Mesenchymal stem cell (in vitro differentiated cells and primary cell): ENCODE results near the gene MTX1.
"Not testable (repeated sequence)": the region's sequence is repeated elsewhere in the genome, so short reads cannot be mapped to it uniquely, and the experiment has no call there.

ENCODE experiments used
- DNase-seq: peaks from one replicate; pipeline ENCODE4 v3.0.0-alpha.2; 2013
- H2AFZ ChIP-seq: one replicate; pipeline ENCODE4 v1.6.1; 2013; ENCODE audit warnings: low read depth, mild to moderate bottlenecking, control low read depth, inconsistent platforms, low read length, moderate library complexity
- H2AK5ac ChIP-seq: 2 replicates; pipeline ENCODE4 v1.6.1; 2013; ENCODE audit warnings: low read length, moderate library complexity, mild to moderate bottlenecking, inconsistent platforms; ENCODE audit not compliant: severe bottlenecking
- H2BK120ac ChIP-seq: one replicate; pipeline ENCODE4 v1.6.1; 2013; ENCODE audit warnings: low read depth, mild to moderate bottlenecking, inconsistent platforms, low read length, moderate library complexity
- H2BK12ac ChIP-seq, 2 experiments: one replicate each; pipeline ENCODE4 v1.6.1; 2013; ENCODE audit warnings: inconsistent platforms in 2 of 2, low read length in 2 of 2, mild to moderate bottlenecking in 2 of 2, moderate library complexity in 2 of 2, control low read depth in 1 of 2
- H2BK15ac ChIP-seq: one replicate; pipeline ENCODE4 v1.6.1; 2013; ENCODE audit warnings: mild to moderate bottlenecking, low read depth, inconsistent platforms; ENCODE audit not compliant: poor library complexity, severe bottlenecking
- H2BK5ac ChIP-seq: 2 replicates; pipeline ENCODE4 v1.6.1; 2013; ENCODE audit warnings: low read depth, mild to moderate bottlenecking, low read length, control low read depth, inconsistent platforms; ENCODE audit not compliant: poor library complexity, severe bottlenecking
- H3K14ac ChIP-seq, 2 experiments: one replicate each; pipeline ENCODE4 v1.6.1; 2013; ENCODE audit warnings: inconsistent platforms in 2 of 2, low read length in 2 of 2, control low read depth in 1 of 2, mild to moderate bottlenecking in 1 of 2, moderate library complexity in 1 of 2
- H3K18ac ChIP-seq, 2 experiments: one replicate each; pipeline ENCODE4 v1.6.1; 2013; ENCODE audit warnings: inconsistent platforms in 2 of 2, low read length in 2 of 2, control low read depth in 1 of 2, low read depth in 1 of 2, mild to moderate bottlenecking in 1 of 2
- H3K23ac ChIP-seq, 2 experiments: one replicate each; pipeline ENCODE4 v1.6.1; 2013; ENCODE audit warnings: inconsistent platforms in 2 of 2, low read length in 2 of 2, mild to moderate bottlenecking in 2 of 2, moderate library complexity in 2 of 2, control low read depth in 1 of 2
- H3K27ac ChIP-seq: 2 replicates; pipeline ENCODE4 v1.5.1; 2013; ENCODE audit warnings: mild to moderate bottlenecking, moderate library complexity, low read length, control low read depth, inconsistent platforms; ENCODE audit not compliant: poor library complexity, severe bottlenecking
- H3K27me3 ChIP-seq, 2 experiments: 2 replicates each; pipeline versions ENCODE4 v1.6.1 to v1.7.0; 2013; ENCODE audit warnings: low read length in 2 of 2, mild to moderate bottlenecking in 2 of 2, moderate library complexity in 2 of 2, control low read depth in 1 of 2, inconsistent platforms in 1 of 2; ENCODE audit not compliant: control insufficient read depth in 1 of 2, insufficient read depth in 1 of 2
- H3K36me3 ChIP-seq, 2 experiments: 2 replicates each; pipeline versions ENCODE4 v1.6.1 to v1.7.0; 2013; ENCODE audit warnings: low read length in 2 of 2, control low read depth in 1 of 2, inconsistent platforms in 1 of 2, low read depth in 1 of 2, mild to moderate bottlenecking in 1 of 2; ENCODE audit not compliant: insufficient read depth in 2 of 2, control insufficient read depth in 1 of 2
- H3K4ac ChIP-seq, 2 experiments: one replicate each; pipeline ENCODE4 v1.6.1; 2013; ENCODE audit warnings: inconsistent platforms in 2 of 2, low read length in 2 of 2, mild to moderate bottlenecking in 2 of 2, moderate library complexity in 2 of 2, control low read depth in 1 of 2, low read depth in 1 of 2
- H3K4me1 ChIP-seq: 2 replicates; pipeline ENCODE4 v1.6.1; 2013; ENCODE audit warnings: low read depth, low read length, control low read depth; ENCODE audit not compliant: control insufficient read depth, insufficient read depth
- H3K4me2 ChIP-seq: 2 replicates; pipeline ENCODE4 v1.6.1; 2013; ENCODE audit warnings: low read length, mild to moderate bottlenecking, inconsistent platforms; ENCODE audit not compliant: poor library complexity, severe bottlenecking
- H3K4me3 ChIP-seq, 2 experiments: 2 replicates each; pipeline versions ENCODE4 v1.5.1 to v1.7.0; 2013; ENCODE audit warnings: low read length in 2 of 2, mild to moderate bottlenecking in 2 of 2, control low read depth in 1 of 2, low read depth in 1 of 2; ENCODE audit not compliant: insufficient read depth in 1 of 2
- H3K79me1 ChIP-seq: replicated peaks from 2 replicates; pipeline ENCODE4 v1.6.1; 2013; ENCODE audit warnings: mild to moderate bottlenecking, control low read depth, low read length, inconsistent platforms; ENCODE audit not compliant: poor library complexity, severe bottlenecking
- H3K9ac ChIP-seq: 2 replicates; pipeline ENCODE4 v1.7.0; 2013; ENCODE audit warnings: mild to moderate bottlenecking, low read length, moderate library complexity
- H3K9me3 ChIP-seq: 2 replicates; pipeline ENCODE4 v1.7.0; 2013; ENCODE audit warnings: mild to moderate bottlenecking, low read length; ENCODE audit not compliant: control insufficient read depth
- H4K8ac ChIP-seq: one replicate; pipeline ENCODE4 v1.6.1; 2013; ENCODE audit warnings: inconsistent platforms, mild to moderate bottlenecking, low read length, moderate library complexity
- H4K91ac ChIP-seq: one replicate; pipeline ENCODE4 v1.6.1; 2013; ENCODE audit warnings: mild to moderate bottlenecking, low read length, inconsistent platforms
- whole genome bisulfite sequencing: methylation state at CpG from one replicate; pipeline ENCODE4 v1.1.7; 2013; ENCODE audit warnings: mixed read lengths; 5-methylcytosine and 5-hydroxymethylcytosine counted together

The MTX1 gene

GRCh38 chr1:155231302-155231701 lies 22.8 kb downstream of the MTX1 start:
- WGBS, result 45% methylated on average over 3 of the region's 3 CpGs
- Histone ChIP-seq H3K36me3 (peaks cover 9 to 14% of the 10 kb centered on the region in 2 experiments), H4K91ac (peak overlapping the region; percentile 34)
- not testable (repeated sequence) for H3K23ac ChIP-seq, H3K14ac ChIP-seq, H4K8ac ChIP-seq, H2BK15ac ChIP-seq, H3K18ac ChIP-seq, H3K4me1 ChIP-seq, H2AK5ac ChIP-seq, H3K4me3 ChIP-seq, H3K9me3 ChIP-seq, H3K79me1 ChIP-seq, H2AFZ ChIP-seq, H3K4me2 ChIP-seq, H3K27ac ChIP-seq, H3K9ac ChIP-seq, H3K27me3 ChIP-seq, H2BK5ac ChIP-seq, DNase-seq, H2BK120ac ChIP-seq, H2BK12ac ChIP-seq, H3K4ac ChIP-seq

GRCh38 chr1:155232001-155232978 lies 23.8 kb downstream of the MTX1 start:
- H4K8ac ChIP-seq, H3K79me1 ChIP-seq, H2BK15ac ChIP-seq, H3K4ac ChIP-seq, H2AFZ ChIP-seq, H2AK5ac ChIP-seq, H3K9ac ChIP-seq, H3K18ac ChIP-seq, H3K4me2 ChIP-seq, H4K91ac ChIP-seq, H3K14ac ChIP-seq, H3K4me1 ChIP-seq, H2BK120ac ChIP-seq, H3K4me3 ChIP-seq, H3K27me3 ChIP-seq, H2BK12ac ChIP-seq, H3K23ac ChIP-seq, DNase-seq, H3K9me3 ChIP-seq: not testable (repeated sequence)
- Histone ChIP-seq H3K27ac (peak overlapping the region; percentile 60), H2BK5ac (peak overlapping the region; percentile 31), H3K36me3 (peaks cover 19 to 22% of the 10 kb centered on the region in 2 experiments)
- WGBS, result 87% methylated on average over 12 of the region's 13 CpGs

GRCh38 chr1:155233502-155233901 lies 25.0 kb downstream of the MTX1 start:
- 86% methylated on average over 1 of the region's 5 CpGs for WGBS
- not testable (repeated sequence) for H3K9ac ChIP-seq, H3K9me3 ChIP-seq, H3K27me3 ChIP-seq, H2BK5ac ChIP-seq, H3K79me1 ChIP-seq, H2BK15ac ChIP-seq, H3K27ac ChIP-seq, H3K4ac ChIP-seq, DNase-seq, H4K8ac ChIP-seq, H3K4me1 ChIP-seq, H3K4me2 ChIP-seq, H2BK12ac ChIP-seq, H2BK120ac ChIP-seq, H3K23ac ChIP-seq, H2AK5ac ChIP-seq, H3K4me3 ChIP-seq, H4K91ac ChIP-seq, H3K14ac ChIP-seq, H2AFZ ChIP-seq, H3K18ac ChIP-seq
- H3K36me3 ChIP-seq, result peaks cover 27% of the 10 kb centered on the region in 2 experiments

GRCh38 chr1:155235375-155235774 lies 26.9 kb downstream of the MTX1 start:
- not testable (repeated sequence) for H3K79me1 ChIP-seq, H2AFZ ChIP-seq, H3K27ac ChIP-seq, H3K18ac ChIP-seq, H3K14ac ChIP-seq, H4K8ac ChIP-seq, H2BK120ac ChIP-seq, H2AK5ac ChIP-seq, H3K4me2 ChIP-seq, H3K23ac ChIP-seq, H3K4me3 ChIP-seq, H2BK12ac ChIP-seq, H2BK15ac ChIP-seq, H3K4ac ChIP-seq, DNase-seq, H3K9ac ChIP-seq, H3K4me1 ChIP-seq, H4K91ac ChIP-seq, H3K27me3 ChIP-seq, H2BK5ac ChIP-seq, H3K9me3 ChIP-seq
- WGBS, result 91% methylated on average over 4 of the region's 9 CpGs
- H3K36me3 ChIP-seq, result peaks cover 39 to 40% of the 10 kb centered on the region in 2 experiments
